COLO668 (cell line): ENCODE results near the gene PVALEF.

Experiments used
- DNase-seq: peaks from one replicate; lab custom pipeline; 2025; ENCODE audit not compliant: unreplicated experiment; lab: John Stamatoyannopoulos, UW

Gene PVALEF

GRCh38 chr17:81165246-81166032, at the start of gene PVALEF:
TSS of gene PVALEF (plus strand) at chr17:81165507. CDS start at chr17:81181227, 15,720 bp downstream.
- peak; percentile 12 for DNase-seq

GRCh38 chr17:81115749-81116464, 49.4 kb upstream of the PVALEF start:
- DNase-seq = peak; percentile 30

GRCh38 chr17:81116704-81117103, 48.6 kb upstream of the PVALEF start:
- peak; percentile 10 for DNase-seq

GRCh38 chr17:81117672-81118198, 47.6 kb upstream of the PVALEF start:
- DNase-seq = no peak

GRCh38 chr17:81118308-81119221, 46.7 kb upstream of the PVALEF start:
- DNase-seq = no peak

- peak; percentile 53 for DNase-seq
Measured at GRCh38 chr17:81119223-81120148, 45.8 kb upstream of the PVALEF start.

GRCh38 chr17:81120149-81120484, 45.2 kb upstream of the PVALEF start:
- DNase-seq = no peak

- no peak for DNase-seq
Measured at GRCh38 chr17:81120695-81121621, 44.3 kb upstream of the PVALEF start.

GRCh38 chr17:81121841-81122733, 43.2 kb upstream of the PVALEF start:
- no peak for DNase-seq

- DNase-seq = no peak
Measured at GRCh38 chr17:81123052-81124048, 42.0 kb upstream of the PVALEF start.

GRCh38 chr17:81124377-81124776, 40.9 kb upstream of the PVALEF start:
- no peak for DNase-seq

GRCh38 chr17:81125573-81126081, 39.7 kb upstream of the PVALEF start:
- peak; percentile 32 for DNase-seq

- DNase-seq = no peak
Measured at GRCh38 chr17:81126281-81127132, 38.8 kb upstream of the PVALEF start.

- DNase-seq = no peak
Measured at GRCh38 chr17:81127133-81127455, 38.2 kb upstream of the PVALEF start.

- DNase-seq = no peak
Measured at GRCh38 chr17:81127526-81128177, 37.7 kb upstream of the PVALEF start.
